Activated T-helper 1 cell treated with anti-CD3 and anti-CD28 coated beads, Interleukin-12 subunit alpha, Interleukin-12 subunit beta, Interleukin-2, Interleukin-4 antibody, amounts not matched to agents 30 ng/mL and 10 ng/mL and 1 ng/mL, durations not matched to agents 14 hours and 24 hours and 36 hours (primary cell): ENCODE data around the gene PTPN11. TPM values are rescaled to one million over a fixed set of nuclear protein-coding genes. Genes with fewer than 3 reads are reported as not detected.

Experiments
- DNase-seq: peaks from one replicate; pipeline ENCODE4 v3.0.0; 2021; ENCODE audit warnings: low spot score
- H3K27ac Mint-ChIP-seq: one replicate; pipeline ENCODE4 v1.8.0; 2021; ENCODE audit warnings: mild to moderate bottlenecking, mixed read lengths
- H3K27me3 Mint-ChIP-seq: one replicate; pipeline ENCODE4 v1.8.0; 2022; ENCODE audit warnings: mild to moderate bottlenecking, moderate library complexity, mixed read lengths; ENCODE audit not compliant: insufficient read depth
- H3K36me3 Mint-ChIP-seq: one replicate; pipeline ENCODE4 v1.8.0; 2021; ENCODE audit warnings: low read depth, mixed read lengths
- H3K4me1 Mint-ChIP-seq: one replicate; pipeline ENCODE4 v1.8.0; 2021; ENCODE audit warnings: low read depth, mixed read lengths
- H3K4me3 Mint-ChIP-seq: one replicate; pipeline ENCODE4 v1.8.0; 2021; ENCODE audit warnings: mild to moderate bottlenecking, moderate library complexity, mixed read lengths
- H3K9me3 Mint-ChIP-seq: one replicate; pipeline ENCODE4 v1.8.0; 2021; ENCODE audit warnings: mixed read lengths
- intact Hi-C: fragments of 100-400 bp; cut with micrococcal nuclease; formaldehyde crosslinking; loops from one replicate; pipeline ENCODE4 v1.15.1; 2024
- total RNA-seq: library from RNA; stranded (reverse); gene quantifications from 2 replicates; pipeline ENCODE4 v1.2.3, GENCODE V29; 2022

Gene PTPN11
- total RNA-seq, 1 donor from 2014 or later: 163 TPM

DNA sequence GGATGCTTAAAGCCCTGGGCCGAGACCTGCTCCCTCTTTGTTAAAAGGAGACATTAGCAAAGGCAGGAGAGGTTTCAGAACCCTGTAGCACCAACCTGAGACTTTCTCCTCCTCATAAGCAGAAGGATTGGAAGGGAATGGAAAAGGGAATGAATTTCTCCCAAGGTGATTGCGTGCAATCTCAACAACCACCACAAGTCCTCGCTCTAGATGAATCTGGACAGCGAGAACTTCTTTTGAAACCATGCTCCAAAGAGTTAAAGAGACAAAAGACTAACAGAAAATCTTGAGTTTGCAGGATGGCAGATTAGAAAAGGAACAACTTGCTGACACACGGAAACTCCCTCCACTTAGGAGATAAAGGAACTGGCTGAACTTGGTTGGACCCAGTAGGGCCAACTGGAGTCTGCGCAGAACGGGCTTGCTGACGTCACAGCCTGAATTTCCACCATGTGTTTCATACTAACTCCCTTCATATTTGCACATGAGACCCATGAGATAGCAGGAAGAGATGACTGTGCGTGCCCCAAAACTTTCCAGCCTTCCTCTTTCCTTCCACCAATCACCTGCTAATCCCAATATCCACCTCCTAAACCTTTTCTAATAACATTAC lies 137.0 kb downstream of the PTPN11 start:
- Mint-ChIP-seq H3K36me3 (no peaks in the 10 kb centered on the region), H3K27me3 (peaks cover 12% of the 10 kb centered on the region), H3K4me3 (no peak overlapping the region), H3K9me3 (no peaks in the 10 kb centered on the region), H3K27ac (no peak overlapping the region), H3K4me1 (no peaks in the 10 kb centered on the region)
- DNase-seq: no peak
- intact Hi-C loops: no loop called here

DNA sequence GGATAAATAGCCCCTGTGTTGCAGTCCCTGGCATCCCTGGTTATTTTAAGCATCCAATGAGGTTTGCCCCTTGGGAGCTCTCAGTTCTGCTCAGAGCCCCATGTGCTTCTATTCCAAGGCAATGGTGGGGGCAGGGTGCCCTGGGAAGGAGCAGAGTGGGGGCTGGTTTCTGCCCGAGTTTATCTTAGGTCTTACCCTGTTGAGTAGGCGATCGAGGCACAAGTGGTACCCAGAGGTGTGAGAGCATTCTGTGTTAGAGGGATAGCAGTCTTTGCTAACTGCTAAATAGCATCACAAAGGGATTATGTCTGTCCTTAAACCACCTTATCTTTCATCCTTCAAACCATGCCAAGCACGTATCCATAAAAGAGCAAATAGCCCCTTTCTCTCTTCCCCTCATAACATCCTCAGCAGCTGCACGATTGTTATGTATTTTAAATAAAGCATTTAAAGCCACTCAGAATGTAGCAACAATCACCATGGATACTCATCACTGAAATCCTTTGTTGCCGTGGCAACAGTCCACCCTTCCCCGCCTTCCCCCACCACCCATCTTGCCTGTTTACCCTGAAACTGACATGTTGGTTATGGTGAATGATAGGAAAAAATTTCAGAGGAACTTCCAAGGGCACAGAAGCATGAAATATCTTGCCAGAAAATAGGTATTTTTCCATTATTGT lies 139.3 kb downstream of the PTPN11 start:
- Mint-ChIP-seq H3K4me3 (no peak overlapping the region), H3K27ac (no peak overlapping the region), H3K4me1 (no peaks in the 10 kb centered on the region), H3K27me3 (peaks cover 3% of the 10 kb centered on the region), H3K36me3 (no peaks in the 10 kb centered on the region), H3K9me3 (no peaks in the 10 kb centered on the region)
- DNase-seq: no peak
- intact Hi-C loops: no loop called here

Other genes starting within 250 kb of the PTPN11 start
- 32.3 and 36.9 TPM in 2 replicates for gene HECTD4, start 36.5 kb upstream of the PTPN11 start, total RNA-seq
- 1,690 and 1,698 TPM in 2 replicates for gene RPL6, start 9.3 kb upstream of the PTPN11 start, total RNA-seq